Endothelial cell of umbilical vein (primary cell): ENCODE measurements around the gene PDXDC1. TPM values are rescaled to one million over a fixed set of nuclear protein-coding genes. Genes with fewer than 3 reads are reported as not detected.

Experiments
- BruUV-seq: library from RNA; stranded (reverse); fragments of 400-500 nt; replicated peaks from 2 replicates; lab custom pipeline; 2021; lab: Mats Ljungman, UMichigan
- CTCF ChIA-PET: fragments of 300-600, 350-600 bp; sonication (Branson Sonifier 250); formaldehyde crosslinking; loops from one replicate; lab custom pipeline; 2021; ENCODE audit warnings: antibody characterized with exemption, inconsistent platforms; lab: Charles Lee
- POLR2A ChIA-PET: fragments of 300-600, 350-600 bp; sonication (Branson Sonifier 250); formaldehyde crosslinking; loops from one replicate; lab custom pipeline; 2021; ENCODE audit warnings: antibody characterized with exemption, inconsistent platforms; lab: Charles Lee
- DNase-seq: peaks from one replicate; pipeline ENCODE4 v3.0.0-alpha.2; 2011; ENCODE audit warnings: low read depth, low spot score
- FAIRE-seq: peaks from 2 replicates; lab custom pipeline; 2011; peaks lifted over from hg19 to GRCh38; lab: Jason Lieb, UNC
- H2AFZ ChIP-seq: 2 replicates; pipeline ENCODE4 v1.6.0; 2012; ENCODE audit warnings: low read depth, low read length, control low read depth, inconsistent platforms
- H3K27ac ChIP-seq: 2 replicates; pipeline ENCODE4 v1.5.1; 2011; ENCODE audit warnings: low read depth, mild to moderate bottlenecking, control low read depth, low read length, moderate library complexity; ENCODE audit not compliant: insufficient read depth
- H3K27me3 ChIP-seq, 2 experiments: 2 replicates each; pipeline versions ENCODE4 v1.6.0 to v1.6.1; 2011; ENCODE audit warnings: low read length in 2 of 2, mixed read lengths in 1 of 2; ENCODE audit not compliant: control insufficient read depth in 2 of 2, insufficient read depth in 2 of 2
- H3K36me3 ChIP-seq, 2 experiments: 2 replicates in 1 of 2; 3 replicates in 1 of 2; pipeline ENCODE4 v1.5.1; 2011; ENCODE audit warnings: low read length in 2 of 2, mild to moderate bottlenecking in 1 of 2, moderate library complexity in 1 of 2; ENCODE audit not compliant: control insufficient read depth in 2 of 2, insufficient read depth in 2 of 2; ENCODE audit errors: extremely low read depth in 1 of 2
- H3K4me1 ChIP-seq: 3 replicates; pipeline ENCODE4 v1.5.1; 2011; ENCODE audit warnings: mild to moderate bottlenecking, low read length; ENCODE audit not compliant: control insufficient read depth, insufficient read depth; ENCODE audit errors: extremely low read depth
- H3K4me2 ChIP-seq: 2 replicates; pipeline ENCODE4 v1.6.1; 2011; ENCODE audit warnings: low read length, control low read depth, mixed read lengths; ENCODE audit not compliant: insufficient read depth
- H3K4me3 ChIP-seq, 3 experiments: fragments of 200-600 bp in 1 of 3; sonication (generic), shearing (Covaris generic) in 1 of 3; replicated peaks in 1 of 3; 2 replicates each; pipeline ENCODE4 v1.5.1; 2011 to 2016; ENCODE audit warnings: control low read depth in 3 of 3, low read length in 3 of 3, mild to moderate bottlenecking in 2 of 3, inconsistent platforms in 1 of 3, low read depth in 1 of 3, moderate library complexity in 1 of 3; ENCODE audit not compliant: insufficient read depth in 1 of 3
- H3K79me2 ChIP-seq: 2 replicates; pipeline ENCODE4 v1.6.0; 2012; ENCODE audit warnings: low read length, inconsistent platforms; ENCODE audit not compliant: control insufficient read depth, insufficient read depth
- H3K9ac ChIP-seq: replicated peaks from 2 replicates; pipeline ENCODE3; 2011; ENCODE audit warnings: low read length, control low read depth; ENCODE audit not compliant: insufficient read depth; ENCODE audit errors: extremely low read depth
- H3K9me1 ChIP-seq: replicated peaks from 3 replicates; pipeline ENCODE4 v1.6.0; 2011; ENCODE audit warnings: mild to moderate bottlenecking, low read length; ENCODE audit not compliant: control insufficient read depth, insufficient read depth; ENCODE audit errors: extremely low read depth
- H3K9me3 ChIP-seq: replicated peaks from 2 replicates; pipeline ENCODE4 v1.5.1; 2012; ENCODE audit warnings: low read length, inconsistent platforms; ENCODE audit not compliant: control insufficient read depth, insufficient read depth
- H4K20me1 ChIP-seq: replicated peaks from 2 replicates; pipeline ENCODE3; 2011; ENCODE audit warnings: mild to moderate bottlenecking, low read length; ENCODE audit not compliant: control insufficient read depth, insufficient read depth; ENCODE audit errors: extremely low read depth
- FOS ChIP-seq: IDR thresholded peaks from 2 replicates; pipeline ENCODE4 v1.6.1; 2011; ENCODE audit warnings: mild to moderate bottlenecking, low read length, moderate library complexity, borderline replicate concordance; ENCODE audit not compliant: insufficient read depth
- JUN ChIP-seq: IDR thresholded peaks from 2 replicates; pipeline ENCODE4 v1.6.1; 2011; ENCODE audit warnings: borderline replicate concordance, low read depth; ENCODE audit not compliant: insufficient read length, insufficient read depth
- dilution Hi-C: fragments of 300-500 bp; cut with MboI; formaldehyde crosslinking; loops from one replicate; pipeline ENCODE4 v1.15.0; 2019; ENCODE audit warnings: low sequenced_read_pairs; ENCODE audit not compliant: extremely low pct_ligation_motif_present
- intact Hi-C: fragments of 100-400 bp; cut with micrococcal nuclease; formaldehyde crosslinking; loops from one replicate; pipeline ENCODE4 v1.10.0; 2022
- polyA plus RNA-seq, 4 experiments: library from polyadenylated mRNA; depleted of rRNA in 3 of 4; stranded (reverse) in 3 of 4; unstranded in 1 of 4; fragments of >200 nt; gene quantifications; 2 replicates each; pipeline versions ENCODE4 v1.2.1 to v1.2.3, GENCODE V29; 2011 to 2012; ENCODE audit warnings: missing spikeins in 1 of 4
- total RNA-seq: library from RNA; stranded (reverse); gene quantifications from 2 replicates; pipeline ENCODE4 v1.2.3, GENCODE V29; 2021
- TF ChIP-seq, protein P1 (sequence below), 2 donors: IDR thresholded peaks; 1 replicate in 1 of 2; 2 replicates in 1 of 2; pipeline ENCODE4 v1.5.1; 2011; ENCODE audit warnings: low read length in 2 of 2, mild to moderate bottlenecking in 2 of 2, moderate library complexity in 2 of 2, control low read depth in 1 of 2, inconsistent platforms in 1 of 2, low read depth in 1 of 2; ENCODE audit not compliant: insufficient read depth in 1 of 2; ENCODE audit errors: extremely low read depth in 1 of 2

Gene PDXDC1
- total and polyA plus RNA-seq, 2 donors (not counting 3 experiments of a cell fraction or from before 2014, with no cell fraction given), result 44.6 to 78.9 TPM

DNA sequence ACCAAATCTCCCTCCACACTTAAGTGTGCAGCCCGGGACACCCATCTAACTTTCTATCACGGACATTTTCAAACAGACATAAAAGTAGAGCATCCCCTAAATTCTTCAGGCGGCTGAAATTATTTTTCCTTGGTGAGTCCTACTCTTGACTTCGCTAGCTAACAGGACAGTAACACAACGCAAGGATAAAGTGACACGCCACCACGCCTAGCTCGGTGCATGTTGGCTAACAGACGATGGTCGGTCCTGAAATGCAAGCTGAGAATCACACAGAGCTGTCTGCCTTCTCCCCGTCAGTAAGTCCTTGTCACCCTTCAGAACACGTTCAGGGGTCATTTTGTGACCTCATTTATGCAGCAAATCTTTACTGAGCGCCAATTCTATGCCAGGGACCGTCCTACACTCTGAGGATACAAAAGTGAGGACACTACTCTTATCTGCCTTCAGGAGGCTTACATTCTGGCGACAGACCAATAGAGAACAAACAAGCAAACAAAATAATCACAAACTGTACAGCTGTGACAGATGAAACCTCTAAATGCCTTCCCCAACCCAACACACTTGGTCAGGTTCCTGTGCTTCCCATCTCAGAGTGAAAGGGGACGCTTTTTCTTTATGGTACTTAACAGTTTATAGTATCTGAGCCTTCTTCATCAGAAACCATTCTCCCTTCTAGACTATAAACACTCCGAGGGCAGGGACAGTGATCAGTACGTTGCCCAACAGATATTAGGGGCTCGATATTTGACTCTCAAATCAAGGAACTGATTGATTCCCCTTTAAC, 79.7 kb downstream of the PDXDC1 start:
- H3K9me3 ChIP-seq, result no peaks in the 10 kb centered on the region
- H3K27me3 ChIP-seq, result no peaks in the 10 kb centered on the region
- FAIRE-seq, result no peak
- H3K4me2 ChIP-seq, result peak overlapping the region; percentile 89
- dilution Hi-C loops, result no loop called here
- H3K36me3 ChIP-seq, result peaks cover 6% of the 10 kb centered on the region in 2 experiments
- no TSS peak for BruUV-seq
- H3K4me3 ChIP-seq, result peak overlapping the region; percentile 78 to 93 (median 87)
- peak overlapping the region; percentile 69 for H3K9ac ChIP-seq
- no peaks in the 10 kb centered on the region for H3K9me1 ChIP-seq
- POLR2A ChIA-PET, result no interaction called here
- H3K4me1 ChIP-seq, result peaks cover 18% of the 10 kb centered on the region
- DNase-seq, result no peak
- peak overlapping the region; percentile 75 for H2AFZ ChIP-seq
- intact Hi-C loops, result loop anchor here (10.0 kb wide), 1 partner anchor 80 kb away; the partner anchor contains the start of gene PDXDC1
- H3K79me2 ChIP-seq, result peaks cover 40% of the 10 kb centered on the region
- TF ChIP-seq JUN, result no peak
- TF ChIP-seq FOS, result no peak
- TF ChIP-seq, protein P1, sequence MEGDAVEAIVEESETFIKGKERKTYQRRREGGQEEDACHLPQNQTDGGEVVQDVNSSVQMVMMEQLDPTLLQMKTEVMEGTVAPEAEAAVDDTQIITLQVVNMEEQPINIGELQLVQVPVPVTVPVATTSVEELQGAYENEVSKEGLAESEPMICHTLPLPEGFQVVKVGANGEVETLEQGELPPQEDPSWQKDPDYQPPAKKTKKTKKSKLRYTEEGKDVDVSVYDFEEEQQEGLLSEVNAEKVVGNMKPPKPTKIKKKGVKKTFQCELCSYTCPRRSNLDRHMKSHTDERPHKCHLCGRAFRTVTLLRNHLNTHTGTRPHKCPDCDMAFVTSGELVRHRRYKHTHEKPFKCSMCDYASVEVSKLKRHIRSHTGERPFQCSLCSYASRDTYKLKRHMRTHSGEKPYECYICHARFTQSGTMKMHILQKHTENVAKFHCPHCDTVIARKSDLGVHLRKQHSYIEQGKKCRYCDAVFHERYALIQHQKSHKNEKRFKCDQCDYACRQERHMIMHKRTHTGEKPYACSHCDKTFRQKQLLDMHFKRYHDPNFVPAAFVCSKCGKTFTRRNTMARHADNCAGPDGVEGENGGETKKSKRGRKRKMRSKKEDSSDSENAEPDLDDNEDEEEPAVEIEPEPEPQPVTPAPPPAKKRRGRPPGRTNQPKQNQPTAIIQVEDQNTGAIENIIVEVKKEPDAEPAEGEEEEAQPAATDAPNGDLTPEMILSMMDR (IDR thresholded peaks at IDR 0.05; ENCODE audit: extremely low read depth in 1 of 2, insufficient read depth in 1 of 2, low read depth in 1 of 2, low read length in 2 of 2), result no peak
- H4K20me1 ChIP-seq, result no peaks in the 10 kb centered on the region
- H3K27ac ChIP-seq, result no peak overlapping the region
- CTCF ChIA-PET, result interaction anchor here (1.5 kb wide), 1 partner anchor 21 kb away, joined by 3 read pairs; no protein-coding TSS in a partner anchor
